Mesenchymal stem cell (in vitro differentiated cells and primary cell): Measurements from ENCODE around the gene CDH23.
"Not testable (repeated sequence)": the region's sequence is repeated elsewhere in the genome, so short reads cannot be mapped to it uniquely, and the experiment has no call there.

ENCODE experiments used
- DNase-seq: peaks from one replicate; pipeline ENCODE4 v3.0.0-alpha.2; 2013
- H2AFZ ChIP-seq: one replicate; pipeline ENCODE4 v1.6.1; 2013; ENCODE audit warnings: low read depth, mild to moderate bottlenecking, control low read depth, inconsistent platforms, low read length, moderate library complexity
- H2AK5ac ChIP-seq: 2 replicates; pipeline ENCODE4 v1.6.1; 2013; ENCODE audit warnings: low read length, moderate library complexity, mild to moderate bottlenecking, inconsistent platforms; ENCODE audit not compliant: severe bottlenecking
- H2BK120ac ChIP-seq: one replicate; pipeline ENCODE4 v1.6.1; 2013; ENCODE audit warnings: low read depth, mild to moderate bottlenecking, inconsistent platforms, low read length, moderate library complexity
- H2BK12ac ChIP-seq, 2 experiments: one replicate each; pipeline ENCODE4 v1.6.1; 2013; ENCODE audit warnings: inconsistent platforms in 2 of 2, low read length in 2 of 2, mild to moderate bottlenecking in 2 of 2, moderate library complexity in 2 of 2, control low read depth in 1 of 2
- H2BK15ac ChIP-seq: one replicate; pipeline ENCODE4 v1.6.1; 2013; ENCODE audit warnings: mild to moderate bottlenecking, low read depth, inconsistent platforms; ENCODE audit not compliant: poor library complexity, severe bottlenecking
- H2BK5ac ChIP-seq: 2 replicates; pipeline ENCODE4 v1.6.1; 2013; ENCODE audit warnings: low read depth, mild to moderate bottlenecking, low read length, control low read depth, inconsistent platforms; ENCODE audit not compliant: poor library complexity, severe bottlenecking
- H3K14ac ChIP-seq, 2 experiments: one replicate each; pipeline ENCODE4 v1.6.1; 2013; ENCODE audit warnings: inconsistent platforms in 2 of 2, low read length in 2 of 2, control low read depth in 1 of 2, mild to moderate bottlenecking in 1 of 2, moderate library complexity in 1 of 2
- H3K18ac ChIP-seq, 2 experiments: one replicate each; pipeline ENCODE4 v1.6.1; 2013; ENCODE audit warnings: inconsistent platforms in 2 of 2, low read length in 2 of 2, control low read depth in 1 of 2, low read depth in 1 of 2, mild to moderate bottlenecking in 1 of 2
- H3K23ac ChIP-seq, 2 experiments: one replicate each; pipeline ENCODE4 v1.6.1; 2013; ENCODE audit warnings: inconsistent platforms in 2 of 2, low read length in 2 of 2, mild to moderate bottlenecking in 2 of 2, moderate library complexity in 2 of 2, control low read depth in 1 of 2
- H3K27ac ChIP-seq: 2 replicates; pipeline ENCODE4 v1.5.1; 2013; ENCODE audit warnings: mild to moderate bottlenecking, moderate library complexity, low read length, control low read depth, inconsistent platforms; ENCODE audit not compliant: poor library complexity, severe bottlenecking
- H3K27me3 ChIP-seq, 2 experiments: 2 replicates each; pipeline versions ENCODE4 v1.6.1 to v1.7.0; 2013; ENCODE audit warnings: low read length in 2 of 2, mild to moderate bottlenecking in 2 of 2, moderate library complexity in 2 of 2, control low read depth in 1 of 2, inconsistent platforms in 1 of 2; ENCODE audit not compliant: control insufficient read depth in 1 of 2, insufficient read depth in 1 of 2
- H3K36me3 ChIP-seq, 2 experiments: 2 replicates each; pipeline versions ENCODE4 v1.6.1 to v1.7.0; 2013; ENCODE audit warnings: low read length in 2 of 2, control low read depth in 1 of 2, inconsistent platforms in 1 of 2, low read depth in 1 of 2, mild to moderate bottlenecking in 1 of 2; ENCODE audit not compliant: insufficient read depth in 2 of 2, control insufficient read depth in 1 of 2
- H3K4ac ChIP-seq, 2 experiments: one replicate each; pipeline ENCODE4 v1.6.1; 2013; ENCODE audit warnings: inconsistent platforms in 2 of 2, low read length in 2 of 2, mild to moderate bottlenecking in 2 of 2, moderate library complexity in 2 of 2, control low read depth in 1 of 2, low read depth in 1 of 2
- H3K4me1 ChIP-seq: 2 replicates; pipeline ENCODE4 v1.6.1; 2013; ENCODE audit warnings: low read depth, low read length, control low read depth; ENCODE audit not compliant: control insufficient read depth, insufficient read depth
- H3K4me2 ChIP-seq: 2 replicates; pipeline ENCODE4 v1.6.1; 2013; ENCODE audit warnings: low read length, mild to moderate bottlenecking, inconsistent platforms; ENCODE audit not compliant: poor library complexity, severe bottlenecking
- H3K4me3 ChIP-seq, 2 experiments: 2 replicates each; pipeline versions ENCODE4 v1.5.1 to v1.7.0; 2013; ENCODE audit warnings: low read length in 2 of 2, mild to moderate bottlenecking in 2 of 2, control low read depth in 1 of 2, low read depth in 1 of 2; ENCODE audit not compliant: insufficient read depth in 1 of 2
- H3K79me1 ChIP-seq: replicated peaks from 2 replicates; pipeline ENCODE4 v1.6.1; 2013; ENCODE audit warnings: mild to moderate bottlenecking, control low read depth, low read length, inconsistent platforms; ENCODE audit not compliant: poor library complexity, severe bottlenecking
- H3K9ac ChIP-seq: 2 replicates; pipeline ENCODE4 v1.7.0; 2013; ENCODE audit warnings: mild to moderate bottlenecking, low read length, moderate library complexity
- H3K9me3 ChIP-seq: 2 replicates; pipeline ENCODE4 v1.7.0; 2013; ENCODE audit warnings: mild to moderate bottlenecking, low read length; ENCODE audit not compliant: control insufficient read depth
- H4K8ac ChIP-seq: one replicate; pipeline ENCODE4 v1.6.1; 2013; ENCODE audit warnings: inconsistent platforms, mild to moderate bottlenecking, low read length, moderate library complexity
- H4K91ac ChIP-seq: one replicate; pipeline ENCODE4 v1.6.1; 2013; ENCODE audit warnings: mild to moderate bottlenecking, low read length, inconsistent platforms
- WGBS: methylation state at CpG from one replicate; pipeline ENCODE4 v1.1.7; 2013; ENCODE audit warnings: mixed read lengths; 5-methylcytosine and 5-hydroxymethylcytosine counted together

CDH23 gene

DNA sequence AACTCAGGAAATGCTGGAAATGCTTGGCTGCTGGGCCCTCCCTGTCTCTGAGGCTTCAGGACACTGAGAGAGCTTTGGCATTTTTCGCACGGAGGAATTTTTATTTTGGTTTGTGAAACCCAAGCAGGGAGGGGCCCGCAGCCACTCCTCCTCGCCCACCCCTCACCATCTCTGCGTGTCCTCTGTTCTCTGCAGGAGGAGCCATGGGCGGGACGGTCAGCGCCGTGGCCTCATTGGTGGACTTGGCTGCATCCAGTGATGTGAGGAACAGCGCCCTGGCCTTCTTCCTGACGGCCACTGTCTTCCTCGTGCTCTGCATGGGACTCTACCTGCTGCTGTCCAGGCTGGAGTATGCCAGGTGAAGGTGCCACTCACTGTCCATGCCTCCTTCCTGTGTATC is 40.8 kb upstream of the CDH23 start:
- H2BK15ac ChIP-seq: no peak overlapping the region
- no peak overlapping the region for H2AK5ac ChIP-seq
- H3K4me1 ChIP-seq: no peaks in the 10 kb centered on the region
- no peak overlapping the region for H3K18ac ChIP-seq
- no peak overlapping the region for H2BK5ac ChIP-seq
- H3K23ac ChIP-seq: no peak overlapping the region
- H2BK12ac ChIP-seq: no peak overlapping the region
- no peak overlapping the region for H2BK120ac ChIP-seq
- H3K4me2 ChIP-seq: no peak overlapping the region
- no peak overlapping the region for H2AFZ ChIP-seq
- no peak overlapping the region for H3K4me3 ChIP-seq
- no peak overlapping the region for H3K14ac ChIP-seq
- peaks cover 0 to 20% of the 10 kb centered on the region in 2 experiments for H3K27me3 ChIP-seq
- H3K79me1 ChIP-seq: no peaks in the 10 kb centered on the region
- H3K4ac ChIP-seq: no peak overlapping the region
- H3K9me3 ChIP-seq: no peaks in the 10 kb centered on the region
- no peak overlapping the region for H4K91ac ChIP-seq
- no peak overlapping the region for H4K8ac ChIP-seq
- DNase-seq: no peak
- no peak overlapping the region for H3K27ac ChIP-seq
- H3K36me3 ChIP-seq: peaks cover 0 to 12% of the 10 kb centered on the region in 2 experiments
- no peak overlapping the region for H3K9ac ChIP-seq
- WGBS: 88% methylated on average over 12 of the region's 12 CpGs

DNA sequence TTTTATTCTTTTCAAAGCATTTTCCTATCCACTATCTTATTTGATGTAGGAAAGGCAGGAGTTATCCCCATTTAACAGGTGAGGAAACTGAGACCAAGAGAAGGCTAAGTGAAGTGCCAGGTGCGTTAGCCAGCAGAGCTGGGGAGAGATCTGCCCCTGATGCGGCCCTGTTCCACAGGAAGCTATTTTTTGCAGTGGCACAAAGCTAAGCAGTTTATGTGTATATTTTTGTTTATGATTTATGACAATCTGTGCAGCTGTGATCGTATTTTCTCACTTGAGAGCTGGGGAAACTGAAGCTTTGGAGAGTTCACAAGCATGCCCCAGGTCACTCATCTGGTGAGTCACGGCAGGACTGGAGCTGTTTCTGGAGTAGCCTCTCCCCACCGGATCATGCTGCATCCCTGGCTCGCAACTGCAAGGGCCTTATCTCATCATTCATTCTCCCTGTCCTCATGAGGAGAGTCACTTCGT is 38.9 kb upstream of the CDH23 start:
- Histone ChIP-seq H3K4ac (no peak overlapping the region), H3K18ac (no peak overlapping the region), H4K91ac (no peak overlapping the region), H2BK12ac (no peak overlapping the region), H3K23ac (no peak overlapping the region), H3K36me3 (peaks cover 0 to 20% of the 10 kb centered on the region in 2 experiments), H2BK5ac (no peak overlapping the region), H2BK120ac (no peak overlapping the region), H3K4me3 (no peak overlapping the region), H2AK5ac (no peak overlapping the region), H3K4me2 (no peak overlapping the region), H4K8ac (no peak overlapping the region), H3K14ac (no peak overlapping the region), H3K27ac (no peak overlapping the region), H3K9me3 (no peaks in the 10 kb centered on the region), H3K9ac (no peak overlapping the region), H3K27me3 (peaks cover 0 to under 1% of the 10 kb centered on the region in 2 experiments), H3K4me1 (no peaks in the 10 kb centered on the region), H3K79me1 (no peaks in the 10 kb centered on the region), H2BK15ac (no peak overlapping the region), H2AFZ (no peak overlapping the region)
- peak; percentile 55 for DNase-seq
- WGBS: 23% methylated on average over 7 of the region's 7 CpGs

DNA sequence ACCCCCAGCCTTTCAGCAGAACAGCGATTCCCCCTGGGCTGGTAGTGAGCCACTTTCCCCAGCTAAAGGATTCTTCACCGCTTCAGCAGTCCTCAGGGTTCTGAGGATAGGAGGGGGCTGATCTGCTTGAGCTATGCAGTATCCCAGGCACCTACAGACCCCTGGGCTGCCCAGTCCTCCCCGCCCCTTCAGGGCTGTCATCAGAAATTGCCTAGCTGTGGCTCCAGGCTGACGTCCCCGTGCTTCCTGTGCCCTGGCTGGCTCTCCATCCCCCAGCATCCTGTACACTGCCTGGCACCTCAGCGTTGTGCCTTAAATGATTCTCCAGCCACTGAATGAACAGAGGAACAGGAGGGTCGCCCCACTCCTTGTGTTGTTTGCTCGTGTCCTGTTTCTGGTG is 38.4 kb upstream of the CDH23 start:
- no peak for DNase-seq
- Histone ChIP-seq H3K23ac (no peak overlapping the region), H3K27me3 (no peaks in the 10 kb centered on the region), H3K4me2 (no peak overlapping the region), H4K8ac (no peak overlapping the region), H3K4ac (no peak overlapping the region), H3K9me3 (no peaks in the 10 kb centered on the region), H3K9ac (no peak overlapping the region), H2BK5ac (no peak overlapping the region), H3K79me1 (no peaks in the 10 kb centered on the region), H2AK5ac (no peak overlapping the region), H3K27ac (no peak overlapping the region), H3K36me3 (peaks cover 0 to 23% of the 10 kb centered on the region in 2 experiments), H3K18ac (no peak overlapping the region), H3K4me3 (no peak overlapping the region), H2BK12ac (no peak overlapping the region), H2BK15ac (no peak overlapping the region), H3K14ac (no peak overlapping the region), H3K4me1 (no peaks in the 10 kb centered on the region), H4K91ac (no peak overlapping the region), H2AFZ (no peak overlapping the region), H2BK120ac (no peak overlapping the region)
- WGBS: 60% methylated on average over 8 of the region's 8 CpGs

DNA sequence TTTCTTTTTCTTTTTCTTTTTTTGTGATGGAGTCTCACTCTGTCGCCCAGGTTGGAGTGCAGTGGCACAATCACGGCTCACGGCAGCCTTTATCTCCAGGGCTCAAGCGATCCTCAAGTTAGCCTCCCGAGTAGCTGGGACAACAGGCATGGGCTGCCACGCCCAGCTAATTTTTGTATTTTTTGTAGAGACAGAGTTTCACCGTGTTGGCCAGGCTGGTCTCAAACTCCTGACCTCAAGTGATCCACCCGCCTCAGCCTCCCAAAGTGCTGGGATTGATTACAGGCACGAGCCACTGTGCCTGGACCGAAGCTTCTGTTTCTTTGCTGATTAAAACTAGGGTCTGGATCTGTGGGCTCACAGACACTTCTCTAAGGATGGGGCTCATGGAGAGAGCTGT is 37.8 kb upstream of the CDH23 start:
- not testable (repeated sequence) for H3K23ac ChIP-seq, H2AK5ac ChIP-seq, H2BK12ac ChIP-seq, H4K8ac ChIP-seq, H3K27ac ChIP-seq, H3K4me3 ChIP-seq, DNase-seq, H3K79me1 ChIP-seq, H3K18ac ChIP-seq, H4K91ac ChIP-seq, H2BK120ac ChIP-seq, H3K4me1 ChIP-seq, H3K4me2 ChIP-seq, H2BK15ac ChIP-seq, H3K27me3 ChIP-seq, H3K9me3 ChIP-seq, H3K4ac ChIP-seq, H3K14ac ChIP-seq, H2AFZ ChIP-seq, H2BK5ac ChIP-seq
- H3K9ac ChIP-seq: peak overlapping the region; percentile 66
- 95% methylated on average over 10 of the region's 10 CpGs for WGBS
- peaks cover 0 to 23% of the 10 kb centered on the region in 2 experiments for H3K36me3 ChIP-seq
